NCI-H2029 treated with DMSO at 0.1 percent for 48 hours (cell line): ENCODE data around the gene TMCC1.
"Not testable (repeated sequence)": the region's sequence is repeated elsewhere in the genome, so short reads cannot be mapped to it uniquely, and the experiment has no call there.

Experiments
- DNase-seq: peaks from one replicate; lab custom pipeline; 2025; lab: John Stamatoyannopoulos, UW

The TMCC1 gene

GRCh38 chr3:129893581-129894070 is at the start of gene TMCC1:
Gene TMCC1 (minus strand): TSS chr3:129893711.
- no peak for DNase-seq

- no peak for DNase-seq
Observed at GRCh38 chr3:129943020-129943419, 49.5 kb upstream of the TMCC1 start.

- DNase-seq, result peak; percentile 15
Observed at GRCh38 chr3:129942296-129942695, 48.8 kb upstream of the TMCC1 start.

DNA sequence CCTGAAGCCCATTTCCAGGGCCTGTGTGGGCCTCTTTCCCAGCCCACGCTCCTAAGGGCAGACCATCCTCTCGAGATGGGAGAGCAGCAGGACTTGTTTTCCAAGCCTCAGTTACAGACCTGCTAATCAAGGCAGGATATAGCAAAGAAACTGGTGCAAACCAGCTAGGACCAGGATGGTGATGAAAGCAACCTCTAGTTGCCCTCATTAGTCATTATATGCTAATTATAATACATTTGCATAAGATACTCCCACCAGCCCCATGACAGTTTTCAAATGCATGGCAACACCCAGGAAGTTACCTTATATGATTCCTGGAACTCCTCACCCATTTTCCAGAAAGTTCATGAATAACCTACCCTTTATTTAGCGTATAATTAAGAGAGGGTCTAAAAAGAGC is 46.6 kb upstream of the TMCC1 start:
- no peak for DNase-seq

DNA sequence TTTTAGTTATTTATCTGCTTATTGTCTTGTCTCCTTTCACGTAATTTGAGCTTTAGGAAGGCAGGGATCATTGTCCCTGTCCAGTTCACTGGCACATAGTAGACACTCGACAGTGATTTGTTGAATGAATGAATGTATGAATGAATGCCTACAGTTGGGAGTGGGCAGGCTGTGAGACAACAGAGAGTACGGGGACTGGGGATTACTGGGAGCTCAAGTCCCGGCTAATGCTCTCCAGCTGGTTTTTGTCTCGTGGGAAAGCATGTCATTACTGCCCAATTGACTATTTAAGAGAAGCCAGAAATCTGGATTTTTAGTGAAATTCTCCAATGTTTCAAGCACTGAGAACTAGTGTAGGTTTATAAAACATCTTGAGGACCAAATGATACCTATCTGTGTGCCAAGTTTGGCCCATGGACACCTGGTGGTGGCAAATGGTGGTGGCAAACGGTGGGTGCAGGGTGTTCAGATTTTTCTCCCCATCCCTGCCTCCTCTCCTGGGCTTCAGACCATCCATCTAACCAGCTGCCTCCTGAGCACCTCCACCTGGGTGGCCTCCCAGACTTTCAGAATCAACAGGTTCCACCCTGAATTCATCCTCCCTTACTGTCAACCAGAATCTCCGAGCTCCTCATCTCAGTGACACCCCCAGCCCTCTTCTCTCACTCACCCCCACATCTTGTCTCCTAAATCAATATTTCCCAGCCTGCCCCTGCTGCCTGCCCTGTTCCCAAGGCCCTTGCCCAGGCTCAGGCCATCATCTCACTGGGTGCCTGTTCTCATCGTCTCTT is 44.8 kb upstream of the TMCC1 start:
- no peak for DNase-seq

- no peak for DNase-seq
Observed at GRCh38 chr3:129937717-129938116, 44.2 kb upstream of the TMCC1 start.

DNA sequence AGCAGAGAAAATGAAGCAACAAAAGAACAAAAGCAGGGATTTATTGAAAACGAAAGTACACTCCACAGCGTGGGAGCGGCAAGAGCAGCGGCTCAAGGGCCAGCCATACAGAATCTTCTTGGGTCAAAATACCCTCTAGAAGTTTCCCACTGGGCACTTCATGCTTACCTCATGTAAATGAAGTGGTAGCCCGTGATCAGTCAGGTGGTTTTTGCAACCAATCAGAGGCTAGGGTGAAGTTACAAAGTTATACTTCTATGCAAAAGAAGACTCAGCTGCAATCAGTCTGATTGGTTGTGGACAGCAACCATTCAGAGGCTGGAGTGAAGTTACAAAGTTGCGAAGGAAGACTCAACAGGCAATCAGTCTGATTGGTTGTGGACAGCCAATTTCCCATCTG is 43.2 kb upstream of the TMCC1 start:
- DNase-seq, result no peak

GRCh38 chr3:129934234-129935123 is 41.0 kb upstream of the TMCC1 start:
- no peak for DNase-seq

DNA sequence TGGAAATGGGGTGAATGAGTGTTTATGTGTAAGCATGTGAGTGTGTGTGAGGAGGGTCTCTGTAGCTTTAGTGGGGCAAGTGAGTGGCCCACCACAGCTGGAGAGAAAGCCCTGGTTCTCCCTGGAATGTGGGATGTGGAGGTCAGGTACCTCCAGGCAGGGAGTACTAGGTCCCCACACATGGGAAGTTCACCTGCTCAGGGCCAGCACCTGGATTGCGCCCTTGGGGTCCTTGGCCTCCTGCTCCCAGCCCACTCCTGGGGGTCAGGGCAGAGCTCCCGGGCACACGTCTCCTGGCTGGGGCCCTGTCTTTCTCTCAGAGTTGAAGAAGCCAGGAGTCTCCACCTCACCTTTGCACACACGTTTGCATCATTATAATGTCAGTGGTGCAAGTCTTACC is 40.0 kb upstream of the TMCC1 start:
- DNase-seq, result no peak

GRCh38 chr3:129929383-129929782 is 35.9 kb upstream of the TMCC1 start:
- DNase-seq, result no peak

- no peak for DNase-seq
Observed at GRCh38 chr3:129927072-129927471, 33.6 kb upstream of the TMCC1 start.

- no peak for DNase-seq
Observed at GRCh38 chr3:129919806-129920205, 26.3 kb upstream of the TMCC1 start.

- DNase-seq, result no peak
Observed at GRCh38 chr3:129919357-129919756, 25.8 kb upstream of the TMCC1 start.

- no peak for DNase-seq
Observed at GRCh38 chr3:129918461-129918860, 24.9 kb upstream of the TMCC1 start.

- no peak for DNase-seq
Observed at GRCh38 chr3:129917423-129918007, 24.0 kb upstream of the TMCC1 start.

GRCh38 chr3:129913618-129914017 is 20.1 kb upstream of the TMCC1 start:
- no peak for DNase-seq

- no peak for DNase-seq
Observed at GRCh38 chr3:129911261-129911861, 17.9 kb upstream of the TMCC1 start.

- DNase-seq, result not testable (repeated sequence)
Observed at GRCh38 chr3:129909235-129909634, 15.7 kb upstream of the TMCC1 start.

DNA sequence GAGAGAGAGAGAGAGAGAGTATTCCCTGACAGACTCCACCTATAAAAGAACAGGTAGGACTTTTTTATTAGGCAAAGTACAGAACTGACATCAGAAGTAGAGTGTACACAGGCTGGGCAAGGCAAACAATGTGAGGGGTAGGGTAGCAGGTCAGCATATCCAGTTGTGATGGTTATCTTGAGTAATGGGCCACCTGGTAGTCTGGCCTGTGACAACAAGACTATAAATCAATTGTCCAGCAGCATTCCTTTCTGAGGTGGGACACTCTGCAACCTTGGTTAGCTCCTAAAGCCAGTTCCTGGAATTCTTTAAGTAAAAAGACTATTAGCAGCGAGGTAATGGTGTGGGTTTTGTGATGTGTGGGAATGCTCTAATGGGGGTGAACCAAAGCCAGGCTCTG is 14.9 kb upstream of the TMCC1 start:
- no peak for DNase-seq

- DNase-seq, result not testable (repeated sequence)
Observed at GRCh38 chr3:129901272-129901671, 7.8 kb upstream of the TMCC1 start.

GRCh38 chr3:129897026-129897425 is 3.5 kb upstream of the TMCC1 start:
- no peak for DNase-seq
